Measurements from ENCODE around the gene SNTA1. TPM values are rescaled to one million over a fixed set of nuclear protein-coding genes. Genes with fewer than 3 reads are reported as not detected.

SNTA1 gene
- total RNA-seq, 2 experiments from 2014 or later: 36.6 to 44.8 TPM

DNA sequence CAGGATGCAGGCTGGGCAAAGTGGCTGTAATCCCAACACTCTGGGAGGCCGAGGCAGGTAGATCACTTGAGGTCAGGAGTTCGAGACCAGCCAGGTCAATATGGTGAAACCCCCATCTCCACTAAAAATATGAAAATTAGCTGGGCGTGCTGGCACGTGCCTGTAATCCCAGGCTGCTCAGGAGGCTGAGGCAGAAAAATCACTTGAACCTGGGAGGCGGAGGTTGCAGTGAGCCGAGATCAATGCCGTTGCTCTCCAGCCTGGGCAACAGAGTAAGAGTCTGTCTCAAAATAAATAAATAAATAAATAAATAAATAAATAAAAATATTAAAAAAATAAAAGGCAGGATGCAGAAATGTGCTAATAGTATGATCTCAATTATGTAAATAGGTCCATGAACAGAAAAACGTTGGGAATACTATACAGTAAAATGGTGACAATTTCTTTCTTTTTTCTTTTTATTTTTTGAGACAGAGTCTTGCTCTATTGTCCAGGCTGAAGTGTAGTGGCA, 37.9 kb upstream of the SNTA1 start:
- no peak overlapping the region for H3K4me2 ChIP-seq (ENCODE audit: low read length)
- H3K27ac ChIP-seq (ENCODE audit: low read depth, low read length, poor library complexity, severe bottlenecking): no peak overlapping the region
- no peak overlapping the region for H2AFZ ChIP-seq (ENCODE audit: low read length)
- no peaks in the 10 kb centered on the region for H4K20me1 ChIP-seq (ENCODE audit: insufficient read depth, low read length)
- H3K79me2 ChIP-seq (ENCODE audit: insufficient read depth, low read depth, low read length): no peaks in the 10 kb centered on the region
- no peak for DNase-seq (ENCODE audit: low spot score)
- no peaks in the 10 kb centered on the region for H3K9me2 ChIP-seq (ENCODE audit: insufficient read depth, low read length)
- no peaks in the 10 kb centered on the region for H3K9me3 ChIP-seq (ENCODE audit: low read length)
- peaks cover 21% of the 10 kb centered on the region for H3K4me1 ChIP-seq (ENCODE audit: insufficient read depth, low read length, poor library complexity, severe bottlenecking)
- TF ChIP-seq, protein P1, sequence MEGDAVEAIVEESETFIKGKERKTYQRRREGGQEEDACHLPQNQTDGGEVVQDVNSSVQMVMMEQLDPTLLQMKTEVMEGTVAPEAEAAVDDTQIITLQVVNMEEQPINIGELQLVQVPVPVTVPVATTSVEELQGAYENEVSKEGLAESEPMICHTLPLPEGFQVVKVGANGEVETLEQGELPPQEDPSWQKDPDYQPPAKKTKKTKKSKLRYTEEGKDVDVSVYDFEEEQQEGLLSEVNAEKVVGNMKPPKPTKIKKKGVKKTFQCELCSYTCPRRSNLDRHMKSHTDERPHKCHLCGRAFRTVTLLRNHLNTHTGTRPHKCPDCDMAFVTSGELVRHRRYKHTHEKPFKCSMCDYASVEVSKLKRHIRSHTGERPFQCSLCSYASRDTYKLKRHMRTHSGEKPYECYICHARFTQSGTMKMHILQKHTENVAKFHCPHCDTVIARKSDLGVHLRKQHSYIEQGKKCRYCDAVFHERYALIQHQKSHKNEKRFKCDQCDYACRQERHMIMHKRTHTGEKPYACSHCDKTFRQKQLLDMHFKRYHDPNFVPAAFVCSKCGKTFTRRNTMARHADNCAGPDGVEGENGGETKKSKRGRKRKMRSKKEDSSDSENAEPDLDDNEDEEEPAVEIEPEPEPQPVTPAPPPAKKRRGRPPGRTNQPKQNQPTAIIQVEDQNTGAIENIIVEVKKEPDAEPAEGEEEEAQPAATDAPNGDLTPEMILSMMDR (conservative IDR thresholded peaks at IDR 0.05; ENCODE audit: low read length): no peak
- no peak for TF ChIP-seq EZH2phosphoT487 (IDR thresholded peaks at IDR 0.05; ENCODE audit: borderline replicate concordance, low read depth, low read length)
- no peaks in the 10 kb centered on the region for H3K36me3 ChIP-seq (ENCODE audit: insufficient read depth, low read length)
- intact Hi-C loops (cut with micrococcal nuclease; ENCODE audit: unreplicated experiment): no loop called here
- ChIA-PET CTCF (ENCODE audit: unreplicated experiment) (no interaction called here), POLR2A (no interaction called here)
- no peak overlapping the region for H3K4me3 ChIP-seq (ENCODE audit: low read depth, low read length, poor library complexity, severe bottlenecking)
- no TSS peak for BruUV-seq (replicated peaks)

DNA sequence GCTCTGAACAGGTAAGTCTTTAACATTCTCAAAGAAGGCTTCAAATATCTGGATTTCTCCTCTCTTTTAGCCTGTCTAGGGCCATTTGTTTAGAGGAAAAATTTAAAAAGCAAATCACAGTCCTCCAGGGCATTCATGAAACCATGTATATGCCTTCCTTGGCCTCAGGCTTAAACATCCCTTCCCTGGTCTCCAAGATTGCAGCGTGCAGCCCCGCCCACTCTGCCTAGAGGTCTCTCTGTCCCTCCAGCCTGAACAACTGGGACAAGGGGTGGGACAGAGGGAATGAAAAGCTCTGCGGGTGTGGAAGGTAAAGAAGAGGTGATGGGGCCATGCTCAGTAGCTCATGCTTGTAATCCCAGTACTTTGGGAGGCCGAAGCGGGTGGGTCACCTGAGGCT, 36.5 kb upstream of the SNTA1 start:
- H3K4me3 ChIP-seq (ENCODE audit: low read depth, low read length, poor library complexity, severe bottlenecking): no peak overlapping the region
- no peak overlapping the region for H3K4me2 ChIP-seq (ENCODE audit: low read length)
- H3K9me2 ChIP-seq (ENCODE audit: insufficient read depth, low read length): no peaks in the 10 kb centered on the region
- H2AFZ ChIP-seq (ENCODE audit: low read length): no peak overlapping the region
- H3K36me3 ChIP-seq (ENCODE audit: insufficient read depth, low read length): no peaks in the 10 kb centered on the region
- no peak for DNase-seq (ENCODE audit: low spot score)
- intact Hi-C loops (cut with micrococcal nuclease; ENCODE audit: unreplicated experiment): no loop called here
- H3K27ac ChIP-seq (ENCODE audit: low read depth, low read length, poor library complexity, severe bottlenecking): no peak overlapping the region
- CTCF ChIA-PET (ENCODE audit: unreplicated experiment): no interaction called here
- POLR2A ChIA-PET: interaction anchor here (0.9 kb wide), 1 partner anchor 88 kb away, joined by 3 read pairs; no protein-coding TSS in a partner anchor
- no peak for TF ChIP-seq EZH2phosphoT487 (IDR thresholded peaks at IDR 0.05; ENCODE audit: borderline replicate concordance, low read depth, low read length)
- TF ChIP-seq, protein P1 (conservative IDR thresholded peaks at IDR 0.05; ENCODE audit: low read length): no peak
- H3K4me1 ChIP-seq (ENCODE audit: insufficient read depth, low read length, poor library complexity, severe bottlenecking): peaks cover 32% of the 10 kb centered on the region
- no peaks in the 10 kb centered on the region for H3K79me2 ChIP-seq (ENCODE audit: insufficient read depth, low read depth, low read length)
- no peaks in the 10 kb centered on the region for H4K20me1 ChIP-seq (ENCODE audit: insufficient read depth, low read length)
- H3K9me3 ChIP-seq (ENCODE audit: low read length): no peaks in the 10 kb centered on the region
- no TSS peak for BruUV-seq (replicated peaks)

DNA sequence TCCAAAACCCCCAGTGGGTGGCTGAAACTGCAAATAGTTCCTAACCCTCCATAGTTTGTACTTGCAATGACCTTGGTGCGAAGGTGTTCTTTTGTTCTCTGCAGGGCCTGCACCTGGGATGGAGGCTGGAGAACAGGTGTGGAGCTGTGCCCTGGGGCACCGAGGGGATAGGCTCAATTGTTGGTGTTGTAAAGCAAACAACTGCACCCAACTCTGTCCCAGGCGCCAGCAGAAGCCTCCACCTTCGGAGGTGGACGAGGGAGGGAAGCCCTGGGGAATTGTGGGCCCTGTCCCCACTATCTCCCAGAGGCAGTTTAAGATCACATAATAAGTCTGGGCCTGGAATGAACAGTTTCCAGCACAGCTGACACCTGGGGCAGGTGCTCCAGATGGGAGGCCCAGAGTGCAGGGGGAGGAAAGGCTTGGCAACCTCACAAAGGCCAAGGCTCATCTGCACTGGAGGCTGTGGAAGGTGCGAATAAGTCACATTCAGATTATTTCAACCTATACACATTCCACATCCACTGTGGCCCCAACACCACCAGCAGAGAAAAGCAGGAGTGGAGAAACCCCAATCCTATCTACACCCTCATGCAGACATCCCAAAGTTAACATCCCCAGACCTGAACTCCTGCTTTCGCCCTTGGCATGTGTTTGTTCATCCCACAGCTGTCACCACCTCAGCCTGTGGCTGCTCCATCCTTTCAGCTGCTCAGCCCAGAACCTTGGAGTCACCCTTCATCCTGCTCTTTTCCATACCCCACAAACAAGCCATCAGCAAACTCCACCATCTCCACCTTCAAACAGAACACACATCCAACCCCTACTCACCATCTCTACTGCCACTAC, 34.0 kb upstream of the SNTA1 start:
- CTCF ChIA-PET (ENCODE audit: unreplicated experiment): no interaction called here
- no peaks in the 10 kb centered on the region for H3K9me2 ChIP-seq (ENCODE audit: insufficient read depth, low read length)
- H4K20me1 ChIP-seq (ENCODE audit: insufficient read depth, low read length): no peaks in the 10 kb centered on the region
- BruUV-seq (replicated peaks): no TSS peak
- H3K9me3 ChIP-seq (ENCODE audit: low read length): no peaks in the 10 kb centered on the region
- H3K36me3 ChIP-seq (ENCODE audit: insufficient read depth, low read length): no peaks in the 10 kb centered on the region
- DNase-seq (ENCODE audit: low spot score): peak; percentile 45
- H3K79me2 ChIP-seq (ENCODE audit: insufficient read depth, low read depth, low read length): no peaks in the 10 kb centered on the region
- H3K27ac ChIP-seq (ENCODE audit: low read depth, low read length, poor library complexity, severe bottlenecking): peak overlapping the region; percentile 13
- intact Hi-C loops (cut with micrococcal nuclease; ENCODE audit: unreplicated experiment): no loop called here
- H3K4me2 ChIP-seq (ENCODE audit: low read length): peak overlapping the region; percentile 59
- H3K4me3 ChIP-seq (ENCODE audit: low read depth, low read length, poor library complexity, severe bottlenecking): no peak overlapping the region
- H3K4me1 ChIP-seq (ENCODE audit: insufficient read depth, low read length, poor library complexity, severe bottlenecking): peaks cover 56% of the 10 kb centered on the region
- H2AFZ ChIP-seq (ENCODE audit: low read length): no peak overlapping the region
- TF ChIP-seq EZH2phosphoT487 (IDR thresholded peaks at IDR 0.05; ENCODE audit: borderline replicate concordance, low read depth, low read length): no peak
- TF ChIP-seq, protein P1 (conservative IDR thresholded peaks at IDR 0.05; ENCODE audit: low read length): no peak
- POLR2A ChIA-PET: interaction anchor here (1.1 to 1.5 kb wide), 2 partner anchors 12 to 34 kb away, joined by 3 to 4 read pairs; partner anchors contain the start of genes CBFA2T2 and SNTA1

Measured in OCI-LY7 (cell line).